22Rv1 (cell line): Measurements from ENCODE around the gene ATP11A.

Experiments
- H3K27ac ChIP-seq: fragments of 450-650 bp; 2 replicates; pipeline ENCODE4 v1.5.1; 2017
- ZFX ChIP-seq: fragments of 450-650 bp; IDR thresholded peaks from 2 replicates; pipeline ENCODE4 v1.6.1; 2017; ENCODE audit warnings: antibody characterized with exemption, borderline replicate concordance
- TF ChIP-seq, protein P1 (sequence below): fragments of 450-650 bp; IDR thresholded peaks from 2 replicates; pipeline ENCODE4 v1.5.1; 2017; ENCODE audit warnings: mild to moderate bottlenecking

ATP11A gene

DNA sequence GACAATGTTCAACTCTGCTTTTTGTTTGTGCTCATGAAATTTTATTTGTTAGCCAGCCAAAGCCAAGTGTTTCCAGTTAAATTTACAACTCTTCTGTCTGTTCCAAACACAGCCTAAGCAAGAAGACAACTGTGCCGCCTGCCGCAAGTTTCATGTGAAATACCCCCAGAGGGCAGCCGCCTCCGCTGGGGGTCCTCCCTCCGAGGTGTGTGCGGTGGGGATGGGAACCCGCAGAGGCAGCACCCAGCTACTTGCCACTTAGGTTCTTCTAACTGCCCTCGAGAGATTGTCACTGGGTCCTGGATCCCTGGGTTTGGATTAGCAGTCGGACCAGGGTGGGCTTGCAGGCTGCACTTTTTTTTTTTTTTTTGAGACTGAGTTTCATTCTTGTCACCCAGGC, 28.5 kb downstream of the ATP11A start:
- TF ChIP-seq, protein P1, sequence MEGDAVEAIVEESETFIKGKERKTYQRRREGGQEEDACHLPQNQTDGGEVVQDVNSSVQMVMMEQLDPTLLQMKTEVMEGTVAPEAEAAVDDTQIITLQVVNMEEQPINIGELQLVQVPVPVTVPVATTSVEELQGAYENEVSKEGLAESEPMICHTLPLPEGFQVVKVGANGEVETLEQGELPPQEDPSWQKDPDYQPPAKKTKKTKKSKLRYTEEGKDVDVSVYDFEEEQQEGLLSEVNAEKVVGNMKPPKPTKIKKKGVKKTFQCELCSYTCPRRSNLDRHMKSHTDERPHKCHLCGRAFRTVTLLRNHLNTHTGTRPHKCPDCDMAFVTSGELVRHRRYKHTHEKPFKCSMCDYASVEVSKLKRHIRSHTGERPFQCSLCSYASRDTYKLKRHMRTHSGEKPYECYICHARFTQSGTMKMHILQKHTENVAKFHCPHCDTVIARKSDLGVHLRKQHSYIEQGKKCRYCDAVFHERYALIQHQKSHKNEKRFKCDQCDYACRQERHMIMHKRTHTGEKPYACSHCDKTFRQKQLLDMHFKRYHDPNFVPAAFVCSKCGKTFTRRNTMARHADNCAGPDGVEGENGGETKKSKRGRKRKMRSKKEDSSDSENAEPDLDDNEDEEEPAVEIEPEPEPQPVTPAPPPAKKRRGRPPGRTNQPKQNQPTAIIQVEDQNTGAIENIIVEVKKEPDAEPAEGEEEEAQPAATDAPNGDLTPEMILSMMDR = no peak
- TF ChIP-seq ZFX = no peak
- H3K27ac ChIP-seq = no peak overlapping the region

GRCh38 chr13:112719016-112719415, 29.2 kb downstream of the ATP11A start:
- TF ChIP-seq ZFX = no peak
- TF ChIP-seq, protein P1 = no peak
- no peak overlapping the region for H3K27ac ChIP-seq

- no peak overlapping the region for H3K27ac ChIP-seq
- TF ChIP-seq, protein P1 = no peak
- no peak for TF ChIP-seq ZFX
These were observed 29.7 kb downstream of the ATP11A start for GRCh38 chr13:112719556-112719955.

- no peak overlapping the region for H3K27ac ChIP-seq
- TF ChIP-seq, protein P1 = no peak
- no peak for TF ChIP-seq ZFX
These were observed 30.4 kb downstream of the ATP11A start for GRCh38 chr13:112720251-112720650.

- H3K27ac ChIP-seq = no peak overlapping the region
- TF ChIP-seq, protein P1 = no peak
- TF ChIP-seq ZFX = no peak
These were observed 31.0 kb downstream of the ATP11A start for GRCh38 chr13:112720814-112721197.

DNA sequence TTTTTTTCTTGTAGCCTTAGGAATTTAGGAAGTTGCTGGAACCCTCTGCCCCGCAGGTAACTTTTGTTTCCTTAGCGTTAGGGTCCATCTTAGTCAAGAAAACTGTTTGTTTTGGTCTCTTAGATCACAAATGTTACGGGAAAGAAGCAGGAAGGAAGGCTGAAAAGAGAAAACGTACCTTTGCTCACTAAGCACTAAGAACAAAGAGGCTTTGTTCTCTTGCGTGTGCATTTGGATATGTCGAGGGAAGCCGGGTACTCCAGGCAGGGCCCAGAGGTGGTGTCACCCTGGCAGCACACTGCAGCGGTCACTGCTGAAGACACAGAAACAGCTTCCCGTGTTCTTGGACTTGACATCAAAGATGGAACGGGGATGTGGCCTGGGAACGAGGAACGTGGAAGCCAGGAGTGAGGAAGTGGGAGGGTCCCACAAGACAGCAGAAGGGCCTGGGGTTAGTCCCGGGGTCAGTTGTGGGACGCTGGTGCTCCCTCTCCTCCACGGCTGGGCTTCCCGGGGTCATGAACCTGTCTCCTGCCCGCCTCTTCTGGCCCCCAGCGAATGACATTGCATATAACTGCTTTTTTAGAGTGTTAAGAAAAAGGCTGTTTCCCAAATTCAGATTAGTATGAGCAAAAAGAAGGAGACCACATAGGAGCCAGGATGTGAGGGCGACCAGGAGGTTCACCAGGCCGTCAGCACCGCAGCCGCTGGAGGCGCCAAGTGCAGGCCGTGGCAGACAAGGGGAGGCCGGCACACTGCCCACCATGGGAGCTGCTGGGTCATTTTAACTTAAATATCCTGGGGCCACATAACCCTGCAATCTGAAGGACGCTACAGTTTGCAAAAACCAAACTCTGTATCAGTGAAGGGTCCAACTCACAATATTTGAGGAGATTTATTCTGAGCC, 31.6 kb downstream of the ATP11A start:
- H3K27ac ChIP-seq = no peak overlapping the region
- TF ChIP-seq ZFX = no peak
- TF ChIP-seq, protein P1 = no peak
